H1 (cell line): ENCODE measurements around the gene HDLBP. TPM values are rescaled to one million over a fixed set of nuclear protein-coding genes. Genes with fewer than 3 reads are reported as not detected.

Experiments used
- BACH1 ChIP-seq: IDR thresholded peaks from 2 replicates; pipeline ENCODE4 v1.6.1; 2012; ENCODE audit warnings: low read length, improper control_type of control experiment
- FOSL1 ChIP-seq: IDR thresholded peaks from 2 replicates; pipeline ENCODE4 v1.6.1; 2011; ENCODE audit warnings: mild to moderate bottlenecking, low read depth, low read length, moderate library complexity; ENCODE audit not compliant: insufficient read depth
- HDAC2 ChIP-seq, 2 experiments: fragments of 300-600 bp in 1 of 2; sonication (generic) in 1 of 2; IDR thresholded peaks; 2 replicates each; pipeline ENCODE4 v1.6.1; 2011 to 2012; ENCODE audit warnings: low read depth in 2 of 2, low read length in 2 of 2, mild to moderate bottlenecking in 2 of 2, moderate library complexity in 2 of 2, borderline replicate concordance in 1 of 2, inconsistent platforms in 1 of 2
- SAP30 ChIP-seq: fragments of 300-600 bp; sonication (generic); IDR thresholded peaks from 2 replicates; pipeline ENCODE4 v1.7.1; 2012; ENCODE audit warnings: low read length, moderate library complexity, mild to moderate bottlenecking, inconsistent platforms; ENCODE audit not compliant: insufficient read depth, insufficient replicate concordance
- SRF ChIP-seq: IDR thresholded peaks from 2 replicates; pipeline ENCODE4 v1.6.1; 2011; ENCODE audit warnings: mild to moderate bottlenecking, low read depth, low read length, moderate library complexity
- SUZ12 ChIP-seq: fragments of 200-600 bp; sonication (generic); IDR thresholded peaks from 2 replicates; pipeline ENCODE4 v1.6.1; 2012; ENCODE audit warnings: mild to moderate bottlenecking, inconsistent platforms, low read length, moderate library complexity, mixed read lengths
- polyA plus RNA-seq, 7 experiments: library from polyadenylated mRNA; depleted of rRNA in 3 of 7; stranded (reverse) in 5 of 7; unstranded in 2 of 7; fragments of >200 nt in 5 of 7; fragments of 200-250 nt in 2 of 7; gene quantifications; 1 replicate in 5 of 7; 2 replicates in 1 of 7; 4 replicates in 1 of 7; pipeline versions ENCODE4 v1.2.1 to v1.2.3, GENCODE V29; 2011 to 2013; ENCODE audit warnings: missing spikeins in 2 of 7, mixed read lengths in 2 of 7
- total RNA-seq: library from RNA; stranded (reverse); fragmentation: NEBNext Ultra II Directional; extraction: Animal tissue kit (Norgen Biotek cat#: 25700); gene quantifications from 2 replicates; pipeline ENCODE4 v1.2.1, GENCODE V29; 2021

Gene HDLBP
- total and polyA plus RNA-seq, 2 of the 8 experiments (the other 6 are each of a cell fraction or from before 2014, with no cell fraction given): 185 to 360 TPM

DNA sequence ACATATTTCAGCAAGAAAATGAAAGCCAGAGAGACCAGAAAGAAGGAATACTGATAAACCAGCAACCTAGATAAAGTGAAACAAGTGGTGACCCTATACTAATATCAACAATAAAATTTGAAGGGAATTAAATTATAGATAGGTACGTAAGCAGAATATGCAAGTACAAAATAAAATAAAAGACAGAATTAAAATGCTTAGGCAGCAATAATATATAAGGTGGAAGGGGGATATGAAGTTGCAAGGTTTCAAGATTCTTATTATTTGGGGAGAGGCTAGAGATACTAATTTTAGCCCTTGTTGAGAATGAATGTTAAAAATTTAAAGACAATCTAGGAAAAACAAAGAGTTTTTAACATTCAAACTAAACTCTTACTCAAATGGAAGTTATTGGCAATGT is 39.6 kb downstream of the HDLBP start (continued):
- TF ChIP-seq HDAC2 (IDR thresholded peaks at IDR 0.05; ENCODE audit: borderline replicate concordance in 1 of 2, low read depth in 2 of 2, low read length in 2 of 2) (no peak), FOSL1 (no peak), SUZ12 (no peak), BACH1 (no peak), SRF (no peak), SAP30 (no peak)
